Brain microvascular endothelial cell (primary cell): ENCODE results near the gene MMD2.

Experiments used
- DNase-seq: peaks from one replicate; pipeline ENCODE4 v3.0.0-alpha.2; 2020
- H3K27ac ChIP-seq: fragments of 250-450 bp; sonication (Bioruptor Pico); 2 replicates; pipeline ENCODE4 v1.5.1; 2020; ENCODE audit warnings: mild to moderate bottlenecking, moderate library complexity
- H3K27me3 ChIP-seq: fragments of 250-450 bp; sonication (Bioruptor Pico); replicated peaks from 2 replicates; pipeline ENCODE4 v1.5.1; 2020; ENCODE audit warnings: mild to moderate bottlenecking
- H3K36me3 ChIP-seq: fragments of 250-450 bp; sonication (Bioruptor Pico); replicated peaks from 2 replicates; pipeline ENCODE4 v1.5.1; 2020; ENCODE audit warnings: mild to moderate bottlenecking
- H3K4me3 ChIP-seq: 2 replicates; pipeline ENCODE4 v1.5.1; 2011; ENCODE audit warnings: low read depth, mild to moderate bottlenecking, control low read depth, low read length, moderate library complexity
- in situ Hi-C: cut with HindIII; loops from 2 replicates; pipeline ENCODE4 v1.10.0; 2017; ENCODE audit warnings: low sequenced_read_pairs, low pct_ligation_motif_present
- TF ChIP-seq, protein P1 (sequence below): IDR thresholded peaks from 2 replicates; pipeline ENCODE4 v1.5.1; 2011; ENCODE audit warnings: low read depth, mild to moderate bottlenecking, moderate library complexity, low read length, control low read depth, inconsistent platforms; ENCODE audit errors: missing control alignments

Gene MMD2

GRCh38 chr7:4959893-4960292 is 906 bp upstream of the MMD2 start:
- Histone ChIP-seq H3K4me3 (no peak overlapping the region), H3K27ac (no peak overlapping the region), H3K27me3 (peaks cover 17% of the 10 kb centered on the region), H3K36me3 (no peaks in the 10 kb centered on the region)
- TF ChIP-seq, protein P1, sequence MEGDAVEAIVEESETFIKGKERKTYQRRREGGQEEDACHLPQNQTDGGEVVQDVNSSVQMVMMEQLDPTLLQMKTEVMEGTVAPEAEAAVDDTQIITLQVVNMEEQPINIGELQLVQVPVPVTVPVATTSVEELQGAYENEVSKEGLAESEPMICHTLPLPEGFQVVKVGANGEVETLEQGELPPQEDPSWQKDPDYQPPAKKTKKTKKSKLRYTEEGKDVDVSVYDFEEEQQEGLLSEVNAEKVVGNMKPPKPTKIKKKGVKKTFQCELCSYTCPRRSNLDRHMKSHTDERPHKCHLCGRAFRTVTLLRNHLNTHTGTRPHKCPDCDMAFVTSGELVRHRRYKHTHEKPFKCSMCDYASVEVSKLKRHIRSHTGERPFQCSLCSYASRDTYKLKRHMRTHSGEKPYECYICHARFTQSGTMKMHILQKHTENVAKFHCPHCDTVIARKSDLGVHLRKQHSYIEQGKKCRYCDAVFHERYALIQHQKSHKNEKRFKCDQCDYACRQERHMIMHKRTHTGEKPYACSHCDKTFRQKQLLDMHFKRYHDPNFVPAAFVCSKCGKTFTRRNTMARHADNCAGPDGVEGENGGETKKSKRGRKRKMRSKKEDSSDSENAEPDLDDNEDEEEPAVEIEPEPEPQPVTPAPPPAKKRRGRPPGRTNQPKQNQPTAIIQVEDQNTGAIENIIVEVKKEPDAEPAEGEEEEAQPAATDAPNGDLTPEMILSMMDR: no peak
- in situ Hi-C loops: no loop called here
- no peak for DNase-seq

GRCh38 chr7:4959306-4959705 is 319 bp upstream of the MMD2 start:
- Histone ChIP-seq H3K36me3 (no peaks in the 10 kb centered on the region), H3K27ac (no peak overlapping the region), H3K27me3 (peaks cover 17% of the 10 kb centered on the region), H3K4me3 (no peak overlapping the region)
- DNase-seq: no peak
- in situ Hi-C loops: no loop called here
- TF ChIP-seq, protein P1: no peak

- in situ Hi-C loops: no loop called here
- no peak for DNase-seq
- TF ChIP-seq, protein P1: no peak
- no peaks in the 10 kb centered on the region for H3K36me3 ChIP-seq
- H3K27ac ChIP-seq: no peak overlapping the region
- no peak overlapping the region for H3K4me3 ChIP-seq
- H3K27me3 ChIP-seq: peaks cover 17% of the 10 kb centered on the region
Observed at GRCh38 chr7:4957847-4958476, 1.0 kb downstream of the MMD2 start.

GRCh38 chr7:4951903-4952636 is 6.9 kb downstream of the MMD2 start:
- Histone ChIP-seq H3K27me3 (no peaks in the 10 kb centered on the region), H3K27ac (no peak overlapping the region), H3K36me3 (no peaks in the 10 kb centered on the region), H3K4me3 (no peak overlapping the region)
- DNase-seq: peak; percentile 37
- TF ChIP-seq, protein P1: no peak
- in situ Hi-C loops: no loop called here

GRCh38 chr7:4951304-4951703 is 7.7 kb downstream of the MMD2 start:
- H3K4me3 ChIP-seq: no peak overlapping the region
- H3K27me3 ChIP-seq: no peaks in the 10 kb centered on the region
- in situ Hi-C loops: no loop called here
- H3K27ac ChIP-seq: no peak overlapping the region
- H3K36me3 ChIP-seq: no peaks in the 10 kb centered on the region
- DNase-seq: no peak
- TF ChIP-seq, protein P1: no peak
